Aortic smooth muscle cell (primary cell): Measurements from ENCODE around the gene ESX1. TPM values are rescaled to one million over a fixed set of nuclear protein-coding genes. Genes with fewer than 3 reads are reported as not detected.

ENCODE experiments used
- total RNA-seq: library from RNA; depleted of rRNA; stranded (reverse); fragments of >200 nt; gene quantifications from 2 replicates; pipeline ENCODE4 v1.2.3, GENCODE V29; 2014

Gene ESX1
- total RNA-seq: not detected in 2 replicates

GRCh38 chrX:104254442-104255115 is at the start of gene ESX1:
ESX1 (minus strand) TSS chrX:104254933; CDS start chrX:104254849, 84 bp downstream.

Other genes starting within 250 kb of the ESX1 start
- not detected in 2 replicates for gene H2BW1, start 241.2 kb downstream of the ESX1 start, total RNA-seq
- not detected in 2 replicates for gene H2BW2, start 215.0 kb downstream of the ESX1 start, total RNA-seq
- gene TMSB15C, start 178.7 kb downstream of the ESX1 start, total RNA-seq: 1.3 and 1.6 TPM in 2 replicates
- gene ZCCHC18, start 142.4 kb downstream of the ESX1 start, total RNA-seq: 0.12 and 0.26 TPM in 2 replicates
- gene SLC25A53, start 97.9 kb downstream of the ESX1 start, total RNA-seq: 10.6 and 19.9 TPM in 2 replicates
- gene FAM199X, start 88.5 kb downstream of the ESX1 start, total RNA-seq: 17.5 and 18.1 TPM in 2 replicates